ENCODE data around the gene UBXN11.

GRCh38 chr1:26269198-26269550 is 37.3 kb downstream of the UBXN11 start:
- TF ChIP-seq TAF1 (IDR thresholded peaks at IDR 0.05; ENCODE audit: low read depth) (no peak), NFIC (IDR thresholded peaks at IDR 0.05) (no peak), RAD21 (IDR thresholded peaks at IDR 0.05; ENCODE audit: low read depth) (no peak), EGR1 (IDR thresholded peaks at IDR 0.05) (no peak), MAX (IDR thresholded peaks at IDR 0.05) (no peak), FOXM1 (IDR thresholded peaks at IDR 0.05; ENCODE audit: borderline replicate concordance, low read depth) (no peak), YY1 (IDR thresholded peaks at IDR 0.05; ENCODE audit: low read depth) (no peak), EP300 (IDR thresholded peaks at IDR 0.05; ENCODE audit: borderline replicate concordance) (no peak)

All from Ishikawa (cell line).